ENCODE data around the gene SNX17. TPM values are rescaled to one million over a fixed set of nuclear protein-coding genes. Genes with fewer than 3 reads are reported as not detected.
A peak's percentile ranks its signal among the peaks of the same experiment; 100 is the strongest.
"Not testable (repeated sequence)": the region's sequence is repeated elsewhere in the genome, so short reads cannot be mapped to it uniquely, and the experiment has no call there.

Gene SNX17
- polyA plus RNA-seq, 1 donor: 94.4 TPM

- no peak for DNase-seq
Observed at GRCh38 chr2:27393225-27393624, 22.8 kb downstream of the SNX17 start.

GRCh38 chr2:27398962-27399361 lies 28.5 kb downstream of the SNX17 start:
- no peak for DNase-seq

GRCh38 chr2:27400348-27401135 lies 30.1 kb downstream of the SNX17 start:
- no peak for DNase-seq

- peak; percentile 55 for DNase-seq
Observed at GRCh38 chr2:27407798-27408491, 37.5 kb downstream of the SNX17 start.

GRCh38 chr2:27408601-27409320 lies 38.3 kb downstream of the SNX17 start:
- DNase-seq: peak; percentile 8

GRCh38 chr2:27409321-27410073 lies 39.1 kb downstream of the SNX17 start, which contains the start of gene PPM1G:
PPM1G (minus strand) TSS chr2:27409591; CDS start chr2:27409422, 169 bp downstream.
- peak; percentile 93 for DNase-seq

GRCh38 chr2:27412419-27413152 lies 42.2 kb downstream of the SNX17 start:
- DNase-seq: no peak

- no peak for DNase-seq
Observed at GRCh38 chr2:27416151-27416550, 45.7 kb downstream of the SNX17 start.

GRCh38 chr2:27420996-27421395 lies 50.6 kb downstream of the SNX17 start:
- no peak for DNase-seq

GRCh38 chr2:27421660-27422250 lies 51.3 kb downstream of the SNX17 start:
- DNase-seq: no peak

- no peak for DNase-seq
Observed at GRCh38 chr2:27422958-27423357, 52.5 kb downstream of the SNX17 start.

GRCh38 chr2:27425039-27425438 lies 54.6 kb downstream of the SNX17 start:
- not testable (repeated sequence) for DNase-seq

Other genes with a start within 250 kb of the SNX17 start
- gene ABHD1, start 246.8 kb upstream of the SNX17 start, polyA plus RNA-seq (ENCODE audit: insufficient read length): 1.4 TPM
- gene PREB, start 236.0 kb upstream of the SNX17 start, polyA plus RNA-seq (ENCODE audit: insufficient read length): 49.3 TPM
- gene PRR30, start 231.2 kb upstream of the SNX17 start, polyA plus RNA-seq (ENCODE audit: insufficient read length): not detected
- gene TCF23, start 221.6 kb upstream of the SNX17 start, polyA plus RNA-seq (ENCODE audit: insufficient read length): 0.50 TPM
- 147 TPM for gene ATRAID, start 158.6 kb upstream of the SNX17 start, polyA plus RNA-seq (ENCODE audit: insufficient read length)
- gene SLC5A6, start 158.3 kb upstream of the SNX17 start, polyA plus RNA-seq (ENCODE audit: insufficient read length): 48.6 TPM
- 54.3 TPM for gene CAD, start 153.2 kb upstream of the SNX17 start, polyA plus RNA-seq (ENCODE audit: insufficient read length)
- gene SLC30A3, start 107.6 kb upstream of the SNX17 start, polyA plus RNA-seq (ENCODE audit: insufficient read length): 6.2 TPM
- 2.0 TPM for gene DNAJC5G, start 95.2 kb upstream of the SNX17 start, polyA plus RNA-seq (ENCODE audit: insufficient read length)
- gene TRIM54, start 88.2 kb upstream of the SNX17 start, polyA plus RNA-seq (ENCODE audit: insufficient read length): 6.7 TPM
- gene UCN, start 62.2 kb upstream of the SNX17 start, polyA plus RNA-seq (ENCODE audit: insufficient read length): 0.65 TPM
- gene MPV17, start 47.5 kb upstream of the SNX17 start, polyA plus RNA-seq (ENCODE audit: insufficient read length): 97.4 TPM
- 86.7 TPM for gene GTF3C2, start 13.9 kb upstream of the SNX17 start, polyA plus RNA-seq (ENCODE audit: insufficient read length)
- 57.9 TPM for gene EIF2B4, start 278 bp upstream of the SNX17 start, polyA plus RNA-seq (ENCODE audit: insufficient read length)
- 19.6 TPM for gene ZNF513, start 10.1 kb downstream of the SNX17 start, polyA plus RNA-seq (ENCODE audit: insufficient read length)
- 96.0 TPM for gene PPM1G, start 39.0 kb downstream of the SNX17 start, polyA plus RNA-seq (ENCODE audit: insufficient read length)
- gene NRBP1, start 58.0 kb downstream of the SNX17 start, polyA plus RNA-seq (ENCODE audit: insufficient read length): 132 TPM
- gene KRTCAP3, start 71.8 kb downstream of the SNX17 start, polyA plus RNA-seq (ENCODE audit: insufficient read length): 10.7 TPM
- gene IFT172, start 119.1 kb downstream of the SNX17 start, polyA plus RNA-seq (ENCODE audit: insufficient read length): 71.8 TPM
- gene FNDC4, start 124.6 kb downstream of the SNX17 start, polyA plus RNA-seq (ENCODE audit: insufficient read length): 6.8 TPM
- 0.10 TPM for gene GCKR, start 126.2 kb downstream of the SNX17 start, polyA plus RNA-seq (ENCODE audit: insufficient read length)
- 90.0 TPM for gene ZNF512, start 212.4 kb downstream of the SNX17 start, polyA plus RNA-seq (ENCODE audit: insufficient read length)

All from left kidney (tissue), 2 donors.